Lower lobe of right lung (tissue), 2 donors: ENCODE measurements around the gene TOR2A. TPM values are rescaled to one million over a fixed set of nuclear protein-coding genes. Genes with fewer than 3 reads are reported as not detected.

Experiments
- ATAC-seq, 2 donors: fragments of 200-7000 bp; cut with Tn5 transposase; one replicate each; pipeline ENCODE4 v1.9.1; 2020 to 2022; ENCODE audit warnings: mild to moderate bottlenecking in 2 of 2, moderate library complexity in 2 of 2
- DNase-seq: peaks from one replicate; pipeline ENCODE4 v3.0.0-alpha.2; 2020
- H3K27ac ChIP-seq: fragments of 200-600 bp; one replicate; pipeline ENCODE4 v1.8.0; 2022
- H3K27me3 ChIP-seq: fragments of 200-600 bp; one replicate; pipeline ENCODE4 v1.8.0; 2022; ENCODE audit warnings: low read depth
- H3K36me3 ChIP-seq: fragments of 200-600 bp; one replicate; pipeline ENCODE4 v1.8.0; 2022; ENCODE audit warnings: mild to moderate bottlenecking
- H3K4me1 ChIP-seq: fragments of 200-600 bp; one replicate; pipeline ENCODE4 v1.8.0; 2022
- H3K4me3 ChIP-seq: fragments of 200-600 bp; one replicate; pipeline ENCODE4 v1.8.0; 2022; ENCODE audit warnings: mild to moderate bottlenecking
- H3K9me3 ChIP-seq: fragments of 200-600 bp; one replicate; pipeline ENCODE4 v1.8.0; 2022
- CTCF ChIP-seq: fragments of 200-600 bp; IDR thresholded peaks from one replicate; pipeline ENCODE4 v1.8.0; 2022; ENCODE audit warnings: antibody characterized with exemption, mild to moderate bottlenecking
- intact Hi-C: fragments of 100-400 bp; cut with DNase I; formaldehyde crosslinking; loops from one replicate; pipeline ENCODE4 v1.11.0; 2022
- total RNA-seq: library from RNA; stranded (reverse); fragmentation: NEBNext Ultra II Directional; extraction: Animal tissue kit (Norgen Biotek cat#: 25700); gene quantifications from one replicate; pipeline ENCODE4 v1.2.1, GENCODE V29; 2021
- donor health status: DM: no; HTN: yes; CAD: no; lungs with severe emphysema.

TOR2A gene
- total RNA-seq, 1 donor from 2014 or later, result 16.5 TPM

- Histone ChIP-seq H3K36me3 (peaks cover 5% of the 10 kb centered on the region), H3K4me1 (no peaks in the 10 kb centered on the region), H3K9me3 (no peaks in the 10 kb centered on the region), H3K4me3 (peak overlapping the region; percentile 47), H3K27me3 (no peaks in the 10 kb centered on the region), H3K27ac (peak overlapping the region; percentile 92)
- peak; percentile 29 for TF ChIP-seq CTCF
- peak; percentile 98 for DNase-seq
- intact Hi-C loops, result no loop called here
- ATAC-seq, result peak; percentile 98 to 99
Observed at GRCh38 chr9:127698985-127699670, 36.0 kb downstream of the TOR2A start.

- H3K27ac ChIP-seq, result no peak overlapping the region
- intact Hi-C loops, result no loop called here
Observed at GRCh38 chr9:127698386-127698785, 36.7 kb downstream of the TOR2A start.

GRCh38 chr9:127697575-127697974 lies 37.5 kb downstream of the TOR2A start:
- TF ChIP-seq CTCF, result no peak
- Histone ChIP-seq H3K9me3 (no peaks in the 10 kb centered on the region), H3K27ac (no peak overlapping the region), H3K27me3 (no peaks in the 10 kb centered on the region), H3K4me3 (no peak overlapping the region), H3K36me3 (peaks cover 16% of the 10 kb centered on the region), H3K4me1 (no peaks in the 10 kb centered on the region)
- ATAC-seq (no peak), DNase-seq (no peak)
- intact Hi-C loops, result no loop called here

More at GRCh38 chr9:127698386-127698785, 36.7 kb downstream of the TOR2A start:
- ATAC-seq (no peak), DNase-seq (no peak)
- Histone ChIP-seq H3K36me3 (peaks cover 10% of the 10 kb centered on the region), H3K4me1 (no peaks in the 10 kb centered on the region), H3K9me3 (no peaks in the 10 kb centered on the region), H3K27me3 (no peaks in the 10 kb centered on the region), H3K4me3 (no peak overlapping the region)
- no peak for TF ChIP-seq CTCF

GRCh38 chr9:127694890-127695720 lies 40.0 kb downstream of the TOR2A start:
- TF ChIP-seq CTCF, result no peak
- no peaks in the 10 kb centered on the region for H3K27me3 ChIP-seq
- DNase-seq, result no peak
- no peak overlapping the region for H3K4me3 ChIP-seq
- intact Hi-C loops, result no loop called here
- no peak for ATAC-seq
- H3K36me3 ChIP-seq, result peaks cover 40% of the 10 kb centered on the region
- H3K9me3 ChIP-seq, result no peaks in the 10 kb centered on the region
- no peak overlapping the region for H3K27ac ChIP-seq
- H3K4me1 ChIP-seq, result no peaks in the 10 kb centered on the region

GRCh38 chr9:127693697-127694096 lies 41.4 kb downstream of the TOR2A start:
- H3K36me3 ChIP-seq, result peaks cover 53% of the 10 kb centered on the region
- TF ChIP-seq CTCF, result no peak
- H3K4me3 ChIP-seq, result no peak overlapping the region
- H3K4me1 ChIP-seq, result no peaks in the 10 kb centered on the region
- H3K9me3 ChIP-seq, result no peaks in the 10 kb centered on the region
- ATAC-seq (no peak), DNase-seq (no peak)
- H3K27me3 ChIP-seq, result no peaks in the 10 kb centered on the region
- H3K27ac ChIP-seq, result no peak overlapping the region
- intact Hi-C loops, result no loop called here
